Transverse colon (tissue), 3 donors: Measurements from ENCODE around the gene DIABLO.

Experiments
- CTCF ChIP-seq, 5 experiments: fragments of 200-600 bp in 3 of 5; fragments of 450-650 bp in 2 of 5; sonication (generic) in 3 of 5; IDR thresholded peaks; 1 replicate in 2 of 5; 2 replicates in 3 of 5; pipeline ENCODE4 v1.5.1; 2016 to 2017; ENCODE audit warnings: antibody characterized with exemption in 5 of 5, inconsistent platforms in 3 of 5, mild to moderate bottlenecking in 2 of 5, moderate library complexity in 1 of 5
- POLR2A ChIP-seq: fragments of 450-650 bp; IDR thresholded peaks from one replicate; pipeline ENCODE4 v1.6.1; 2016; ENCODE audit warnings: antibody characterized with exemption, mild to moderate bottlenecking, moderate library complexity

- TF ChIP-seq POLR2A (no peak), CTCF (IDR thresholded peaks at IDR 0.05) (no peak)
Measured at GRCh38 chr12:122205053-122205925, 20.6 kb downstream of the DIABLO start.
